HepG2 (cell line): Measurements from ENCODE around the gene LASP1.

Source experiments
- PHF21A ChIP-seq: sonication (generic); formaldehyde crosslinking; IDR thresholded peaks from 2 replicates; pipeline ENCODE4 v1.5.0; 2020; ENCODE audit warnings: mild to moderate bottlenecking, missing genetic modification reagents
- RBAK ChIP-seq: sonication (generic); formaldehyde crosslinking; IDR thresholded peaks from 2 replicates; pipeline ENCODE4 v1.5.1; 2020; ENCODE audit warnings: mild to moderate bottlenecking, missing genetic modification reagents
- SMC3 ChIP-seq: IDR thresholded peaks from 2 replicates; pipeline ENCODE4 v1.6.1; 2011; ENCODE audit warnings: low read length, improper control_type of control experiment
- SOX6 ChIP-seq, 2 experiments: fragments of 450-650 bp in 1 of 2; sonication (generic) in 1 of 2; formaldehyde crosslinking in 1 of 2; IDR thresholded peaks; 2 replicates each; pipeline versions ENCODE4 v1.4.0 to v1.6.1; 2017 to 2020; ENCODE audit warnings: antibody characterized with exemption in 1 of 2, mild to moderate bottlenecking in 1 of 2, missing genetic modification reagents in 1 of 2
- TCF7L2 ChIP-seq: IDR thresholded peaks from 2 replicates; pipeline ENCODE4 v1.6.1; 2011; ENCODE audit warnings: mild to moderate bottlenecking, low read depth, low read length, moderate library complexity
- ZNF354B ChIP-seq: sonication (generic); formaldehyde crosslinking; IDR thresholded peaks from 2 replicates; pipeline ENCODE4 v1.8.0; 2022; ENCODE audit warnings: mild to moderate bottlenecking, missing genetic modification reagents
- TF ChIP-seq, protein P1 (sequence below): sonication (generic); formaldehyde crosslinking; IDR thresholded peaks from 2 replicates; pipeline ENCODE4 v1.5.0; 2020; ENCODE audit warnings: mild to moderate bottlenecking, missing genetic modification reagents, moderate library complexity
- TF ChIP-seq, protein P2 (sequence below): IDR thresholded peaks from 2 replicates; pipeline ENCODE4 v1.6.1; 2012; ENCODE audit warnings: inconsistent platforms

DNA sequence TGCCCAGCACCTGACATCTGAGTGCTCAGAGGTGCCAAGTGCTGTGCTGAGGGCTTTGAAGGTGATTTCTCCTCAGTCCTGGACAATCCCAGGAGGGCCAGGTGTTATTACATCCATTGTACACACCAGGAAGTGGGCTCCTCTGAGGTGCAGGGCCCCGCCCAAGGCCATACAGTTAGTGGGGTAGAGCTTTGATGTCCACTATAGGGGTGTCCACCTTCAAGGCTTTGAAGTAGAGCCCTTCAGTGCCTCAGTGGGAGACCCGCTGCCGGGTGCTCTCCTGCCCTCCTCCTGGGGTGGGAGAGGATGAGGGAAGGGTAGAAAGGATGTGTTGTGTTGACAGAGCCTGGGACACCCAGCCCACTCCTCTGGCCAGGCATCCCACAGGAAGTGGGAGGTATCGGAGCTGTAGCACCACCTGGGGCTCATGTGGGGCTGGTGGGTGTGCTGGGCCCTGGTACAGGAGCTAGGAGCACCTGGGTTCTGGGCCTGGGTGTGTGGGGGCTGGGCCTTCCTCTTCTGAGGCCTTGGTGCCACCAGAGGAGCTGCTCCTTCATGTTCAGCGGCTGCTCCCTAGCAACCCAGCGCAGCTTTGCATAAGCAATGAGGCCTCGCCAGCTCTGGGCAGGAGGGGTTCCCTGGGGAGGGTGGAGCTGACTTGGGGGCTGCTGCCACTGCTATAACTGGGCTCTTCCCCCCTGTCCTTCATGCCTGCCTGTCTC is 7.4 kb downstream of the LASP1 start:
- TF ChIP-seq, protein P1, sequence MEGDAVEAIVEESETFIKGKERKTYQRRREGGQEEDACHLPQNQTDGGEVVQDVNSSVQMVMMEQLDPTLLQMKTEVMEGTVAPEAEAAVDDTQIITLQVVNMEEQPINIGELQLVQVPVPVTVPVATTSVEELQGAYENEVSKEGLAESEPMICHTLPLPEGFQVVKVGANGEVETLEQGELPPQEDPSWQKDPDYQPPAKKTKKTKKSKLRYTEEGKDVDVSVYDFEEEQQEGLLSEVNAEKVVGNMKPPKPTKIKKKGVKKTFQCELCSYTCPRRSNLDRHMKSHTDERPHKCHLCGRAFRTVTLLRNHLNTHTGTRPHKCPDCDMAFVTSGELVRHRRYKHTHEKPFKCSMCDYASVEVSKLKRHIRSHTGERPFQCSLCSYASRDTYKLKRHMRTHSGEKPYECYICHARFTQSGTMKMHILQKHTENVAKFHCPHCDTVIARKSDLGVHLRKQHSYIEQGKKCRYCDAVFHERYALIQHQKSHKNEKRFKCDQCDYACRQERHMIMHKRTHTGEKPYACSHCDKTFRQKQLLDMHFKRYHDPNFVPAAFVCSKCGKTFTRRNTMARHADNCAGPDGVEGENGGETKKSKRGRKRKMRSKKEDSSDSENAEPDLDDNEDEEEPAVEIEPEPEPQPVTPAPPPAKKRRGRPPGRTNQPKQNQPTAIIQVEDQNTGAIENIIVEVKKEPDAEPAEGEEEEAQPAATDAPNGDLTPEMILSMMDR: no peak
- TF ChIP-seq TCF7L2 (no peak), SMC3 (no peak), PHF21A (no peak), RBAK (CRISPR knock-in tag) (no peak), ZNF354B (CRISPR knock-in tag) (no peak), SOX6 (IDR thresholded peaks at IDR 0.05) (no peak), SOX6 (CRISPR knock-in tag; IDR thresholded peaks at IDR 0.05) (no peak)
- TF ChIP-seq, protein P2, sequence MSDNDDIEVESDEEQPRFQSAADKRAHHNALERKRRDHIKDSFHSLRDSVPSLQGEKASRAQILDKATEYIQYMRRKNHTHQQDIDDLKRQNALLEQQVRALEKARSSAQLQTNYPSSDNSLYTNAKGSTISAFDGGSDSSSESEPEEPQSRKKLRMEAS: no peak
